Gastroesophageal sphincter (tissue), 3 donors: ENCODE results near the gene TRIM45.

Experiments used
- EP300 ChIP-seq: sonication (generic); formaldehyde crosslinking; IDR thresholded peaks from one replicate; pipeline ENCODE4 v1.6.1; 2017; ENCODE audit warnings: antibody characterized with exemption, mild to moderate bottlenecking
- POLR2A ChIP-seq, 2 donors: fragments of 450-650 bp; IDR thresholded peaks; one replicate each; pipeline ENCODE4 v1.6.1; 2017; ENCODE audit warnings: antibody characterized with exemption in 2 of 2, mild to moderate bottlenecking in 2 of 2, moderate library complexity in 1 of 2
- POLR2AphosphoS5 ChIP-seq: sonication (generic); formaldehyde crosslinking; IDR thresholded peaks from one replicate; pipeline ENCODE4 v1.6.1; 2017; ENCODE audit warnings: antibody characterized with exemption
- TF ChIP-seq, protein P1 (sequence below), 4 experiments: fragments of 200-600 bp in 2 of 4; fragments of 450-650 bp in 2 of 4; sonication (generic) in 1 of 4; IDR thresholded peaks; one replicate each; pipeline ENCODE4 v1.5.1; 2017 to 2019; ENCODE audit warnings: antibody characterized with exemption in 4 of 4, mild to moderate bottlenecking in 2 of 4, moderate library complexity in 2 of 4

DNA sequence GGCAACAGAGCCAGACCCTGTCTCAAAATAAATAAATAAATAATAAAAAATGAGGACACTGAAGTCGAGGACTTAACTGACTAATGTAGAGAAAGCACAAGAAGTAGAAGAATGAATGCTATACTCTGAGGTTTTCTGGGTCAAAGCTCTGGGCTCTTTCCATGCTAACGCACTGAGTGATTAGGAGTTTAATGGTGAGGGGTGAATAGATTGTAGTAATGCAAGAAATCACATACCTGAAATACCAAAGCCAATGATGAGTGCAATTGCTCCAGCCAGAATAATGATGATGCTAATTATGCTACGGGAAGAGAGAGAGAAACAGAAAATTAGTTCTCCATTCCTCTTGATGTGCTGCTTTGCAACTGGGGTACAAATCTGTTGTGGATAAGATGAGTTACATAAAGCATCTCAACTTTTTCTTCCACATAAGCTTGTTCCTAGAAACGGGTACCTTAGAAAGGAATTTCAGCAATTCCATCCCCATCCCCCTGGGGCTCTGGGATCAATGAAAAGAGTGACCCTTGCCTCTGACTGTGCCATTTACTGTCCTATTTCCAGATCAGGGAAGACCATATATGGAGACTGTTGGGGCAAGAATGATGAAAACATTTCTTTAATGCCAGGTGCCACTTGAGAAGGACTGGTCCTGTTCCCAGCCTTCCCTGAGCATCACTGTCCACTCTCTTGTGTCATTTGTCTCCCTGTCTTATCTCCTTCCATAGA, 48.5 kb upstream of the TRIM45 start:
- TF ChIP-seq, protein P1, sequence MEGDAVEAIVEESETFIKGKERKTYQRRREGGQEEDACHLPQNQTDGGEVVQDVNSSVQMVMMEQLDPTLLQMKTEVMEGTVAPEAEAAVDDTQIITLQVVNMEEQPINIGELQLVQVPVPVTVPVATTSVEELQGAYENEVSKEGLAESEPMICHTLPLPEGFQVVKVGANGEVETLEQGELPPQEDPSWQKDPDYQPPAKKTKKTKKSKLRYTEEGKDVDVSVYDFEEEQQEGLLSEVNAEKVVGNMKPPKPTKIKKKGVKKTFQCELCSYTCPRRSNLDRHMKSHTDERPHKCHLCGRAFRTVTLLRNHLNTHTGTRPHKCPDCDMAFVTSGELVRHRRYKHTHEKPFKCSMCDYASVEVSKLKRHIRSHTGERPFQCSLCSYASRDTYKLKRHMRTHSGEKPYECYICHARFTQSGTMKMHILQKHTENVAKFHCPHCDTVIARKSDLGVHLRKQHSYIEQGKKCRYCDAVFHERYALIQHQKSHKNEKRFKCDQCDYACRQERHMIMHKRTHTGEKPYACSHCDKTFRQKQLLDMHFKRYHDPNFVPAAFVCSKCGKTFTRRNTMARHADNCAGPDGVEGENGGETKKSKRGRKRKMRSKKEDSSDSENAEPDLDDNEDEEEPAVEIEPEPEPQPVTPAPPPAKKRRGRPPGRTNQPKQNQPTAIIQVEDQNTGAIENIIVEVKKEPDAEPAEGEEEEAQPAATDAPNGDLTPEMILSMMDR (IDR thresholded peaks at IDR 0.05): no peak
- TF ChIP-seq POLR2AphosphoS5: no peak
- no peak for TF ChIP-seq EP300
- no peak for TF ChIP-seq POLR2A (IDR thresholded peaks at IDR 0.05)
